ENCODE data around the gene NUP133.
A peak's percentile ranks its signal among the peaks of the same experiment; 100 is the strongest.
"Not testable (repeated sequence)": the region's sequence is repeated elsewhere in the genome, so short reads cannot be mapped to it uniquely, and the experiment has no call there.

NUP133 gene

DNA sequence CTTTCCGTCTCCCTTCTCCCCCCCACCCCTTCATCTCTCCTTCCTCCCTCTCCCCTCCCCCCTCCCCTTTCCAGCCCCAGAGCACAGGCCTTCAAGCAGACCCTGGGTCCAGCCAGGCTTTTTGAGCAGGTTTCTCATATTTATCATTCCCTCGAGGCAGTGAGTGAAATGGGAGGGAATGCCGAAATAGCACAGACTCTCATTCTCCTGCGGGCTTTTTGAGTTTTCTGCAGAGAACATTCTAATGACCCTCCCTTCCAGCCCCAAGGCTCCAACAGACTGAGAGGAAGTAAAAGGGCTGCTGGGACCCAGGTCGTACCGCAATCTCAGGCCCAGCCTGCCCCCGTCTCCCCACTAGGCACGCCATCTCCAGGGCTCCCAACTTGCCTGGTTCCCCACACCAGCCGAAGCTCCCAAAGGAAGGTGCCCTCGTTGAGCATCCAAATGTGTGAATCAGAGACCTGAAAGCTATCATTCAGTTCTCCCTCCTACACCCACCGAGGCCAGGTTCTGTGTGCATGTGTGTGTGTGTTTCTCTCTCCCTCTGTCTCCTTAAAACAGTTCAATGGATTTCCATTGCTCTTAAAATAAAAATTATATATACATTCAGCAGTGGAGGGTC lies 96.6 kb downstream of the NUP133 start:
- peak; percentile 21 for DNase-seq

DNA sequence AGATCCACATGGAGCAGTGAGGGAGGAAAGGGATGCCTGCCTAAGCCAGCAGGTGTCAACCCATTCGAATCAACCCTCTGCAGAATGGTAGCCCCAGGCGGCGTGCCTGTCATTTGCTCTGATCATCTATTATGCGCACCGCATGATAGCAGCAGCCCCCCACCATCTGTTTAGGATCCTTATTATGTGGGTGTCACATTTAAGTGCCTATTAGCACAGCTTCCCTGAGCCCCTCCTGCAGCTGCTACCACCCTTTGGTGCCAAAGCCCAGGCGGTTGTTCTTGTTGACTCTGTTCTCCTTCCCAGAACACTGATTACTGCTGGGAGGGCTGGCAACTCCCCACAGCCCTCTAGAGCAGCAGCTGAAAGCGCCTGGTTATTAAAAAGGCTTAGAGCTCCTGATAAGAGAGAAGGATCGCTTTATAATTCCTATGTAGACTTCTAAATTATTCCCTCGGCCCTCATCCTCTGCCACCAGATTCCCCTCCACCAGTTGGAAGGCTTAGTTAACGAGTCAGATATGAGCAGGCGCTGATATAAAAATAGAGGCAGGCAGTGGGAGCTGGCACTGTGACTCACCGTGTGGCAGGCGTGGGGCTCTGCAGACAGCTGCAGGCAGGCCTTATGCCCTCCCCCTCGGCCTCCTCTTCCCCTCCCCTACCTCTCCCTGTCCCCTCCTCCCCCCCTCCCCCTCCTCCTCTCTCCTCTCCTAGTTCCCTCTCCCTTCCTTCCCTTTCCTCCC lies 97.3 kb downstream of the NUP133 start:
- DNase-seq: peak; percentile 88

DNA sequence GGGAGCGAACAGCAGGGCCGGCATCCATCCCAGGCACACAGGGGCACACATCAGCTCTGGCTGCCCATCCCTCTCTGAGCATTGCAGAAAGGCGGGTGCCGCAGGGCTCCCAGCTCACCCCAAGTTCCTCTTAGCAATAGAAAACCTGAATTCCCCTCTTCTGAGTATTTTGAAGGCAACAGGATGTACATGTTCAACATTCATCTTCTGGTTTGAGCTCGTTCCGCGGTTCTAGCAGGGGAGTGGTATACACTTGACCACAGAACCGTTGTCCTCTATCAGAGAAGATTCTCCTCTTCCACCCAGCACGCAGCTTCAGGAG lies 97.8 kb downstream of the NUP133 start:
- DNase-seq: peak; percentile 69

DNA sequence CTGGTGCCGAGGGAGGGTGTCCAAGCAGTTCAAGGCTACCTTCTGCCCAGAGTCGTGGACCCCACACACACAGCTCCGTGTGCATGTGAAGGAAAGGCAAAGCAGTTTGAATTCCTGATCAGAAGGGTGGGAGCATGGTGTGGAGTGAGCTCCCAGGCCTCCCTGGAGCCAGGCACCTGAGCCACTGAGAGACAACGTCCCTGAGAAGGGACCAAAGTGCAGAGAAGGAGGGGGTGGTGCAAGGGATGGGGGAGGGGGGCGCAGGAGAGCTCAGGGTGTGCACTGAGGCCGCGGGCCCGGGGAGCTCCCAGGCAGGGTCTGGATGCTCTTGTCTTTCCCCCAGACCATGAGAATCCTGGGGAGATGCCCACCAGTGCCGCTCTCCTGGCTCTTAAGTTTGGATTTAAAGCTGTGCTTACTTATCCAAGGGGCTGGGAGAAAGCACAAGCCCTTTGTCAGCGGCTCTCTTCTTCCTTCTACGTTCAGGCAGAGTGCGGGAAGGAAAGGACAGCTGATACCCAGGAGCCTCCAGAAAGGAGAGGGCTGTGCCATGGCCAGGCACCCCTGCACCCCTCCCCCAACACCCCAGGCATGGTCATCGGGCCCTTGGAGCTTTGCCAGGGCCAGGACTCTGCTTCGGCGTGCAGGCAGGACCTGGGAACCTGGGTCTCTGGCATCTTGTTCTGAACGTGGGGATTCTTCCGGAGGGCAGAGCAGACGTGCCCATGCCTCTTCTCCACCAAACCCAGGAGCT lies 98.3 kb downstream of the NUP133 start:
- no peak for DNase-seq

DNA sequence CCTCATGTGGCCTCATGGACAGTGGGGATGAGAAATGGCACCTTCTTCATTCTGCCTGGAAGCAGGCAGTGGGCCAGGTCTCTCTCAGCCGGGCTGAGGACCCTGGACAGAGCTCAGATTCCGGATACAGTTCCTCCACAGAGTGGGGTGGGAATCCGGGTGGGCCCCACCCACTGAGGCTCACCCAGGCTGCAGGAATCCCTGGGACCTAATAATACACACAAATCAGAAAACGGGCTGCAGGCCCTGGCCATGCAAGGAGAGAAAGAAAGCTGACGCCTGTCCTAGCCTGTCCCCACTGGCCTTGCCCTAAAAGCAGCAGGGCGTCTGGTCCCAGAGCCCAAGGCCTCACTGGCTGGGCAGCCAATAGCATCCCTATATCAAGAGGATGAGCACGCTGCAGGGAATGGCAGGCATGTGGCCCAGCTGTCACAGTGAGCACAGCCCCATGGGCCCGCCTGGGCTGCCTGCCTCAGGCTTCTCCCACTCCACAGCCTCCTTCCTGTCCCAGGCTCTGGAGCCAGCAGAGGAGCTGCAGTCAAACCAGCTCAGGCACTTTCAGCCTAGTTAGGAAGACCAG lies 99.6 kb downstream of the NUP133 start:
- no peak for DNase-seq

DNA sequence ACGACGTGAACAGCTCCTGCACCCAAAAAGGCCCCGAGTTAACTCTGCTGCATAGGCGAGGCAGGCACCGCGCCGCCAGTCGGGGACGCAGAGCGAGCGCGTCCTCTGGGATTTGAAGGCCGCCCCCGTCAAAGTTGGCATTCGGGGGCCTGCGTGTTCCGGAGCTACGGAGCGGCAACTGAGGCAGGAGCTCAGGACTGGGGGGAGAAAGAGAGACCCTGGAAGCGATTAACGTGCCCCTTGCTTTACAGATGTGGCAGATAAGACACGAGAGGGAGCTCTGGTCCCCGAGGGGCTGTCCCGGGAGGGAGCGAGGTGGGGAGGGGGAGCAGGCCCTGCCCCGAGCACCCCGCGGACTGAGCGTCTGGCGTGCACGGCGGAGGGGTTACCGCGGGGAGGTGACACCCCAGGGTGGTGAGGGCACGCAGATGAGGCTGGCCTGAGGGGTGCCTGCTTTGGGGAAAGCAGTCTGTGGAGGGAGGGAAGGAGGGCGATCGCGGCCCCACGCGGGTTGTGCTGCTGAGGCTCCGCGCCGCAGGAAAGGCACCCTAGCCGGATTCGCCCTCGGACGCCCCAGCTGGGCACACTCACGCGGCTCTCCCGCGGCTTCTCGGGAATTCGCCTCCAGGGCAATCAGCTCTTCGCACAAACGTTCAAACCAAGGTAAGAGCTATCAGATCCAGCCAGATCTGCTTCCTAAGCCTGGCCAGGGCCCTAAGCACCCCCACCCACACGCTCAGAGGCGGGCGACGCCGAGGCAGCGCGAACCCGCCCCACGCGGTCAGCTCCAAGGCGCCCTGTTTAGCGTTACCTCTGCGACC lies 100.7 kb downstream of the NUP133 start:
- DNase-seq: no peak

DNA sequence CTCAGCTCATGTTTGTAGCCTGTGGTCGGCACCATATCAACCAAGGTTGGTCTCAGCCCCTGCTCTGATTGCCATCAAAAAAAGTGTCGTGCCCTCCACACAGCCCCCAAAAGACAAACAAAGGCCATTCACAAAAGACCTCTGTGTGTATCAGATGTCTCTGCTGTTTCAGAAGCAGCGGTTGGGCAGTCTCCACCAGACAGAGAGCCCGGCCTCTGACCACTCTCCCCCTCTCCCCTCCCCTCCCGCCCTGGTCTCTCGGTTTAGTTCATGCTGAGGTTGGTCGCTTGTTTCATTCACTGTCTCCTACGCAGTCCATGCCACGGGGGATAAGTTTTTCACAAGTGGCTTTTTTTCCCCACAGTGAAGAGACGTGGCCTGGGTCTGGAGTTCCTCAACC lies 101.3 kb downstream of the NUP133 start:
- no peak for DNase-seq

DNA sequence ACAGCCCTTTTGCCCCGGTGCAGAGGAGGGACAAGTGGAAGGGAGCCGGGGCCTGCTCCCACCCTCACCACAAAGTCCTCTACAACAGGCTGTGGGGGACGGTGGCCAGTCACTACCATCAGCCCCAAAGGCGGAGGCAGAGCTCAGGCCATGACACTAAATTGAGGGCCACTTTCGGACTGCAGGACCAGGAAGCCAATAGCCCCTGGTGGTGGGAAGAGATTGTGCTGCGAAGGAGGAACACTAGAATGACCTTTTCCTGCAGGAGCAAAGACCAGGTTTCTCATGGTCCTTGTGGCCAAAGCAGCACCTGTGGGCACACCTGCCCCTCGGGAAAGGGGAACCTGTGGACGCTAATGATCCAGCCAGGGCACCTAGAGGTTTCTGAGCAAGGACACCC lies 104.6 kb downstream of the NUP133 start:
- DNase-seq: no peak

DNA sequence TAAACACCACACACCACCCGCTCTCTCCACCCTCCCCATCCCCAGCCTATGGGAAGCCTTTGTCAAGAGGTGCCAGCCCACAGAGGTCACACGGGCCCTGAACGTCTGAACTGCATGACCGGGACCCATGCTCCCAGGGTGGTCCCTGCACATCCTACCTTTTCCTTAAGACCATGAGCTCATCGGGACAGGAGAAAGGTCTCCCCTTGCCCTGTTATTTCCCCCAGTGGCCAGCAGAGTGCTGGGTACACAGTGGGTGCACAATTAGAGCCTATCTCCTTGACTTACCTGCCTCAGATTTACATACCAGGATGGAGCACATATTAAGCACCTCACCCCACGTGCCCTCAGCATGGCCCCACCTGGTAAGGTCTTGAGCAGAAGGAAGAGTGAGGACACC lies 105.1 kb downstream of the NUP133 start:
- no peak for DNase-seq

DNA sequence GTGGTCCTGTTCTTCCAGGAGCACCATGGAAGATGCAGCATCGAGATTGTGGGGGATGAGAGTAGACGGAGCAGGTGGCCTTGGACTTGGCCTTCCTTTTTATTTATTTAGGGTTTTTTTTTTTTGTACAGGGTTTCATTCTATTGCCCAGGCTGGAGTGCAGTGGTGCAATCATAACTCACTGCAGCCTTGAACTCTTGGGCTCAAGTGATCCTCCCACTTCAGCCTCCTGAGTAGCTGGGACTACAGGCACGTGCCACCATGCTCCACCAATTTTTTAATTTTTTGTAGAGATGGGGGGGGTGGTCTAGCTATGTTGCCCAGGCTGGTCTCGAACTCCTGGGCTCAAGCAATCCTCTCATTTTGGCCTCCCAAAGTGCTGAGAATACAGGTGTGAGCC lies 105.8 kb downstream of the NUP133 start:
- not testable (repeated sequence) for DNase-seq

DNA sequence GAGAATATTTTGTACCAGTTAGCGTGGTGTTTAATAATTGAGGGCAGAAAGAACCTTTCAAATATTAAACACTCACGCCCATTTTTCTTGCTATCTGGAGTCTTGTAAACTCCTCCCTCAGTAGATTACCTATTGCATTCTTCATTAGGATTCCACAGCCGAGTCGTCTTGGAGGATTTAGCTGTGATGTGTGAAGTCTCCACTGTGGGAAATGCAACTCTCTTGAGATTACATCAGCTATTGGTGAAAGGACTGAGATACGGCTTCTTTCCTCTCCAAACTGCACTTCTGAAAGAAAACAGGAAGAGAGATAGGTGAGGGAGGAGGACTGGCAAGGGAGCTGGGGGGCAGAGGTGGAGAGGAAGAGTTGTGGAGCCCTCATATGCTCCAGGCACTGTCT lies 110.4 kb downstream of the NUP133 start:
- DNase-seq: no peak

DNA sequence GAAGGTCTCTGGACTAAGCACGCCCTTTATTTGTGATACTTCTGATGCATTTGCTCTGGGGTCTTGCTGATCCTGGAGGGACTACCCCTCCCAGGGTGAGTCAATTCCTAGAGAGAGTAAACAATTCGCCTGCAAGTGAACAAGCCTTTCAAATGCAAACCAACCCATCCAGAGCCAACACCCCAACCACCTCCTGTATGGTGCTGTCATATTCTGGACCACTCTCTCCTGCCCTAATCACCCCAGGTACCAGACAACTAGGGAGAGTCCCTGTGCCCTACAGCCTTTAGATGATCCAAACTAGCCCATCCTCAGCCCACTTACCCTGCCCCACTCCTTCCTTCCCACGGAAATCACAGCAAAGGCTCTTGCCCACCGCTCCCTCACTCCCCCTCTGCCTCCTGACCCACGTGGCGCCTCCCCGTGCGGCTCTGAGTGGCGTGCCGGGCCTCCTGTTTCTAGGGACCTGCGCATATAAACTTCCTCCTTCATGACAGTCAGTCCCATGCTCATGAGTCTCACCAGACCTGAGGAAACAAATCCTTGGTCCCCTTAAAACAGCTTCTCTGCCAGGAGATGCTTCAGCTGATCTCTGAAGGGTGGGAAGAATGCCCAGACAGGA lies 111.4 kb downstream of the NUP133 start:
- no peak for DNase-seq

DNA sequence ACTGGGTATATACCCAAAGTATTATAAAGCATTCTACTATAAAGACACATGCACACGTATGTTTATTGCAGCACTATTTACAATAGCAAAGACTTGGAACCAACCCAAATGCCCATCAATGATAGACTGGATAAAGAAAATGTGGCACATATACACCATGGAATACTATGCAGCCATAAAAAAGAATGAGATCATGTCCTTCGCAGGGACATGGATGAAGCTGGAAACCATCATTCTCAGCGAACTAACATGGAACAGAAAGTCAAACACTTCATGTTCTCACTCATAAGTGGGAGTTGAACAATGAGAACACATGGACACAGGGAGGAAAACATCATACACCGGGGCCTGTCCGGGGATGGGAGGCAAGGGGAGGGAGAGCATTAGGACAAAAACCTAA lies 113.6 kb downstream of the NUP133 start:
- DNase-seq: not testable (repeated sequence)

DNA sequence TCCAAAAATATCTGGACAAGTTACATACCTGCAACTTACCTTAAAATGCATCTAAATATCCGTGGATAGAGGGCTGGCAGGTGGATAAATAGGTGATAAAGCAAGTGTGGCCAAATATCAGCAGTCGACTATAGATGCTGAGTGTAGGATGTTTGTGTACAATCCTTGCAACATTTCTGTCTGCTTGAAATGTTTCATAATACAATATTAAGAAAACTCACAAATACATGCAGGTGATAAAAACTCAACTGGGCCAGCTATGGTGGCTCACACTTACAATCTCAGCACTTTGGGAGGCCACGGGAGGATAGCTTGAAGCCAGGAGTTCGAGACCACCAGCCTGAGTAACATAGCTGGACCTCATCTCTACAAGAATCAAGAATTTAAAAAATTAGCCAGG lies 115.2 kb downstream of the NUP133 start:
- DNase-seq: no peak
